Panc1 (cell line): ENCODE data around the gene MPV17L. TPM values are rescaled to one million over a fixed set of nuclear protein-coding genes. Genes with fewer than 3 reads are reported as not detected.

Source experiments
- ATAC-seq: fragments of 200-7000 bp; cut with Tn5 transposase; 2 replicates; pipeline ENCODE4 v1.9.1; 2020; ENCODE audit warnings: mild to moderate bottlenecking, moderate library complexity
- BruUV-seq: library from RNA; stranded (reverse); fragments of 400-500 nt; replicated peaks from 2 replicates; lab custom pipeline; 2021; lab: Mats Ljungman, UMichigan
- CTCF ChIA-PET: fragments of 300-600 bp; sonication (Branson Sonifier 250); formaldehyde crosslinking; loops from one replicate; lab custom pipeline; 2022; ENCODE audit warnings: antibody characterized with exemption; lab: Charles Lee
- POLR2A ChIA-PET: fragments of 300-600 bp; sonication (Branson Sonifier 250); formaldehyde crosslinking; loops from one replicate; lab custom pipeline; 2022; ENCODE audit warnings: antibody characterized with exemption; lab: Charles Lee
- DNase-seq: peaks from one replicate; pipeline ENCODE4 v3.0.0-alpha.2; 2010; ENCODE audit warnings: low read depth, low spot score
- H3K27ac ChIP-seq: 2 replicates; pipeline ENCODE4 v1.5.1; 2011; ENCODE audit warnings: mild to moderate bottlenecking, low read length, inconsistent platforms
- H3K27me3 ChIP-seq: fragments of 200-500 bp; sonication (Bioruptor generic); 2 replicates; pipeline ENCODE4 v1.6.0; 2014; ENCODE audit warnings: low read length, inconsistent platforms; ENCODE audit not compliant: control insufficient read depth, insufficient read depth
- H3K36me3 ChIP-seq: fragments of 200-500 bp; sonication (Bioruptor generic); 2 replicates; pipeline ENCODE4 v1.5.1; 2014; ENCODE audit warnings: inconsistent platforms, mild to moderate bottlenecking, low read length, moderate library complexity; ENCODE audit not compliant: control insufficient read depth, insufficient read depth
- H3K4me1 ChIP-seq: 2 replicates; pipeline ENCODE4 v1.5.1; 2011; ENCODE audit warnings: inconsistent platforms, mild to moderate bottlenecking, low read length, moderate library complexity; ENCODE audit not compliant: control insufficient read depth, insufficient read depth
- H3K4me3 ChIP-seq, 2 experiments: 2 replicates each; pipeline ENCODE4 v1.5.1; 2011 to 2012; ENCODE audit warnings: low read depth in 2 of 2, low read length in 2 of 2, mild to moderate bottlenecking in 2 of 2, inconsistent platforms in 1 of 2, moderate library complexity in 1 of 2
- H3K9me3 ChIP-seq: fragments of 200-500 bp; sonication (Bioruptor generic); 2 replicates; pipeline ENCODE4 v1.5.1; 2014; ENCODE audit warnings: low read depth, mild to moderate bottlenecking, inconsistent platforms, low read length, moderate library complexity; ENCODE audit not compliant: control insufficient read depth, insufficient read depth
- CTCF ChIP-seq: fragments of 450-650 bp; IDR thresholded peaks from 2 replicates; pipeline ENCODE4 v1.5.1; 2017; ENCODE audit warnings: mild to moderate bottlenecking
- POLR2AphosphoS5 ChIP-seq: IDR thresholded peaks from 2 replicates; pipeline ENCODE4 v1.6.1; 2012; ENCODE audit warnings: mild to moderate bottlenecking, low read depth, low read length, moderate library complexity
- REST ChIP-seq, 2 experiments: IDR thresholded peaks; 2 replicates each; pipeline ENCODE4 v1.6.1; 2011 to 2012; ENCODE audit warnings: low read depth in 2 of 2, control low read depth in 1 of 2, low read length in 1 of 2, mild to moderate bottlenecking in 1 of 2, moderate library complexity in 1 of 2; ENCODE audit not compliant: insufficient read depth in 1 of 2
- SIN3A ChIP-seq: IDR thresholded peaks from 2 replicates; pipeline ENCODE4 v1.6.1; 2012; ENCODE audit warnings: low read depth, mild to moderate bottlenecking, low read length, moderate library complexity, borderline replicate concordance; ENCODE audit not compliant: insufficient read depth
- TCF7L2 ChIP-seq: IDR thresholded peaks from 2 replicates; pipeline ENCODE4 v1.6.1; 2011; ENCODE audit warnings: mild to moderate bottlenecking, low read depth, low read length, inconsistent platforms
- in situ Hi-C: cut with HindIII; loops from 2 replicates; pipeline ENCODE4 v1.10.0; 2016; ENCODE audit warnings: low sequenced_read_pairs, low pct_unique_long_range_greater_than_20kb
- intact Hi-C: fragments of 100-400 bp; cut with micrococcal nuclease; formaldehyde crosslinking; loops from one replicate; pipeline ENCODE4 v1.10.0; 2022; ENCODE audit not compliant: unreplicated experiment
- total RNA-seq: library from RNA; stranded (reverse); gene quantifications from one replicate; pipeline ENCODE4 v1.2.1, GENCODE V29; 2021; ENCODE audit not compliant: unreplicated experiment

The MPV17L gene
- total RNA-seq, 1 experiment from 2014 or later: 10.4 TPM

GRCh38 chr16:15457400-15457799, 61.8 kb downstream of the MPV17L start:
- ATAC-seq: no peak
- H3K36me3 ChIP-seq: no peaks in the 10 kb centered on the region
- ChIA-PET CTCF (no interaction called here), POLR2A (no interaction called here)
- intact Hi-C loops (no loop called here), in situ Hi-C loops (no loop called here)
- DNase-seq: no peak
- H3K4me3 ChIP-seq: no peak overlapping the region
- H3K27me3 ChIP-seq: no peaks in the 10 kb centered on the region
- TF ChIP-seq POLR2AphosphoS5 (no peak), TCF7L2 (no peak), CTCF (no peak), REST (IDR thresholded peaks at IDR 0.05; ENCODE audit: insufficient read depth in 1 of 2, low read depth in 2 of 2, low read length in 1 of 2) (no peak), SIN3A (no peak)
- BruUV-seq: no TSS peak
- H3K9me3 ChIP-seq: no peaks in the 10 kb centered on the region
- H3K27ac ChIP-seq: no peak overlapping the region
- peaks cover under 1% of the 10 kb centered on the region; the same call in 1 of the 2 replicates for H3K4me1 ChIP-seq

- Histone ChIP-seq H3K4me1 (peaks cover 4% of the 10 kb centered on the region; the same call in 1 of the 2 replicates), H3K27me3 (no peaks in the 10 kb centered on the region), H3K4me3 (no peak overlapping the region), H3K27ac (no peak overlapping the region), H3K9me3 (no peaks in the 10 kb centered on the region), H3K36me3 (no peaks in the 10 kb centered on the region)
- no peak for TF ChIP-seq CTCF
- no peak for TF ChIP-seq SIN3A
- no peak for TF ChIP-seq TCF7L2
- TF ChIP-seq REST (IDR thresholded peaks at IDR 0.05; ENCODE audit: insufficient read depth in 1 of 2, low read depth in 2 of 2, low read length in 1 of 2): no peak
- TF ChIP-seq POLR2AphosphoS5: no peak
- DNase-seq (no peak), ATAC-seq (no peak)
- CTCF ChIA-PET: no interaction called here
- in situ Hi-C loops: no loop called here
- POLR2A ChIA-PET: no interaction called here
- intact Hi-C loops: no loop called here
- no TSS peak for BruUV-seq
Measured at GRCh38 chr16:15457958-15458357, 62.4 kb downstream of the MPV17L start.
